Stimulated activated memory B cell treated with anti-CD40 and anti-IgM and Interleukin-4, amounts not matched to agents 10 μg/mL and 1 μg/mL and 100 μg/mL, for 72 hours (primary cell): ENCODE results near the gene IFT20.

ENCODE experiments used
- ATAC-seq: fragments of 150-1000 bp; cut with Tn5 transposase; 2 replicates; pipeline ENCODE4 v1.10.0; 2021
- H3K27ac Mint-ChIP-seq: one replicate; pipeline ENCODE4 v1.8.0; 2022; ENCODE audit warnings: mild to moderate bottlenecking, mixed read lengths
- H3K27me3 Mint-ChIP-seq: one replicate; pipeline ENCODE4 v1.8.0; 2022; ENCODE audit warnings: mixed read lengths
- H3K36me3 Mint-ChIP-seq: one replicate; pipeline ENCODE4 v1.8.0; 2022; ENCODE audit warnings: mixed read lengths
- H3K4me1 Mint-ChIP-seq: one replicate; pipeline ENCODE4 v1.8.0; 2022; ENCODE audit warnings: mixed read lengths
- H3K4me3 Mint-ChIP-seq: one replicate; pipeline ENCODE4 v1.8.0; 2022; ENCODE audit warnings: mild to moderate bottlenecking, moderate library complexity, mixed read lengths
- H3K9me3 Mint-ChIP-seq: one replicate; pipeline ENCODE4 v1.8.0; 2022; ENCODE audit warnings: mixed read lengths

The IFT20 gene

GRCh38 chr17:28335201-28335958 lies at the start of gene IFT20, which contains the start of gene TNFAIP1:
Gene IFT20, minus strand, starts transcription at chr17:28335472. Its CDS starts 3,487 bp downstream, at chr17:28331985.
Gene TNFAIP1, plus strand, starts transcription at chr17:28335761. Its CDS starts 3,761 bp downstream, at chr17:28339522.
- Mint-ChIP-seq H3K36me3 (peaks cover 18% of the 10 kb centered on the region), H3K27ac (peak within 1 kb of the TSS; percentile 82), H3K4me3 (peak within 1 kb of the TSS; percentile 88), H3K27me3 (no peaks in the 10 kb centered on the region), H3K4me1 (peaks cover 56% of the 10 kb centered on the region), H3K9me3 (no peaks in the 10 kb centered on the region)
- ATAC-seq: peak; percentile 99

GRCh38 chr17:28385037-28385400 lies 49.7 kb upstream of the IFT20 start:
- ATAC-seq: peak; percentile 38
- Mint-ChIP-seq H3K27ac (peak overlapping the region; percentile 74), H3K4me3 (peak overlapping the region; percentile 85), H3K4me1 (peaks cover 38% of the 10 kb centered on the region), H3K27me3 (peaks cover 38% of the 10 kb centered on the region), H3K9me3 (no peaks in the 10 kb centered on the region), H3K36me3 (peaks cover 51% of the 10 kb centered on the region)

- Mint-ChIP-seq H3K27me3 (peaks cover 38% of the 10 kb centered on the region), H3K4me3 (peak overlapping the region; percentile 85), H3K4me1 (peaks cover 38% of the 10 kb centered on the region)
Observed at GRCh38 chr17:28384281-28385036, 49.2 kb upstream of the IFT20 start.

GRCh38 chr17:28381141-28381825 lies 46.0 kb upstream of the IFT20 start:
- H3K4me3 Mint-ChIP-seq: peak overlapping the region; percentile 11

More at GRCh38 chr17:28384281-28385036, 49.2 kb upstream of the IFT20 start:
- Mint-ChIP-seq H3K36me3 (peaks cover 49% of the 10 kb centered on the region), H3K27ac (peak overlapping the region; percentile 74), H3K9me3 (no peaks in the 10 kb centered on the region)
- peak; percentile 90 for ATAC-seq

GRCh38 chr17:28379814-28380801 lies 44.8 kb upstream of the IFT20 start:
- ATAC-seq: no peak
- Mint-ChIP-seq H3K4me1 (peaks cover 38% of the 10 kb centered on the region), H3K4me3 (no peak overlapping the region), H3K9me3 (no peaks in the 10 kb centered on the region), H3K27ac (no peak overlapping the region), H3K36me3 (peaks cover 45% of the 10 kb centered on the region), H3K27me3 (peaks cover 38% of the 10 kb centered on the region)

More at GRCh38 chr17:28381141-28381825, 46.0 kb upstream of the IFT20 start:
- Mint-ChIP-seq H3K36me3 (peaks cover 45% of the 10 kb centered on the region), H3K4me1 (peaks cover 43% of the 10 kb centered on the region), H3K27ac (no peak overlapping the region), H3K9me3 (no peaks in the 10 kb centered on the region), H3K27me3 (peaks cover 38% of the 10 kb centered on the region)
- ATAC-seq: no peak

- H3K9me3 Mint-ChIP-seq: no peaks in the 10 kb centered on the region
- peaks cover 5% of the 10 kb centered on the region for H3K36me3 Mint-ChIP-seq
- no peak for ATAC-seq
- H3K27ac Mint-ChIP-seq: peak overlapping the region; percentile 86
- H3K4me3 Mint-ChIP-seq: peak overlapping the region; percentile 81
- peaks cover 27% of the 10 kb centered on the region for H3K4me1 Mint-ChIP-seq
- H3K27me3 Mint-ChIP-seq: no peaks in the 10 kb centered on the region
Observed at GRCh38 chr17:28372945-28373274, 37.6 kb upstream of the IFT20 start.

GRCh38 chr17:28372203-28372944 lies 37.1 kb upstream of the IFT20 start:
- Mint-ChIP-seq H3K4me1 (peaks cover 27% of the 10 kb centered on the region), H3K4me3 (peak overlapping the region; percentile 81), H3K9me3 (no peaks in the 10 kb centered on the region), H3K36me3 (peaks cover 5% of the 10 kb centered on the region), H3K27ac (peak overlapping the region; percentile 86), H3K27me3 (no peaks in the 10 kb centered on the region)
- ATAC-seq: peak; percentile 2

- Mint-ChIP-seq H3K27ac (peak within 1 kb of the TSS; percentile 86), H3K27me3 (no peaks in the 10 kb centered on the region), H3K4me1 (peaks cover 27% of the 10 kb centered on the region), H3K36me3 (peaks cover 7% of the 10 kb centered on the region), H3K9me3 (no peaks in the 10 kb centered on the region), H3K4me3 (peak within 1 kb of the TSS; percentile 89)
- ATAC-seq: peak; percentile 95
Observed at GRCh38 chr17:28371245-28372202, 36.3 kb upstream of the IFT20 start, which contains the start of gene SARM1. Gene SARM1, plus strand, starts transcription at chr17:28371694. Its CDS starts 339 bp downstream, at chr17:28372033.

- H3K27me3 Mint-ChIP-seq: no peaks in the 10 kb centered on the region
- no peak overlapping the region for H3K4me3 Mint-ChIP-seq
- no peaks in the 10 kb centered on the region for H3K9me3 Mint-ChIP-seq
- H3K36me3 Mint-ChIP-seq: peaks cover 12% of the 10 kb centered on the region
- H3K27ac Mint-ChIP-seq: peak overlapping the region; percentile 86
- no peak for ATAC-seq
- peaks cover 27% of the 10 kb centered on the region for H3K4me1 Mint-ChIP-seq
Observed at GRCh38 chr17:28370744-28371103, 35.5 kb upstream of the IFT20 start.

GRCh38 chr17:28370035-28370743 lies 34.9 kb upstream of the IFT20 start, which contains the start of gene VTN:
Gene VTN, minus strand, starts transcription at chr17:28370307. Its CDS starts 104 bp downstream, at chr17:28370203.
- H3K4me3 Mint-ChIP-seq: peak within 1 kb of the TSS; percentile 89
- H3K9me3 Mint-ChIP-seq: no peaks in the 10 kb centered on the region
- no peak for ATAC-seq
- peaks cover 12% of the 10 kb centered on the region for H3K36me3 Mint-ChIP-seq
- H3K27me3 Mint-ChIP-seq: no peaks in the 10 kb centered on the region
- H3K4me1 Mint-ChIP-seq: peaks cover 27% of the 10 kb centered on the region
- peak within 1 kb of the TSS; percentile 86 for H3K27ac Mint-ChIP-seq

- Mint-ChIP-seq H3K36me3 (peaks cover 7% of the 10 kb centered on the region), H3K27me3 (no peaks in the 10 kb centered on the region), H3K4me1 (peaks cover 27% of the 10 kb centered on the region), H3K9me3 (no peaks in the 10 kb centered on the region), H3K4me3 (no peak overlapping the region), H3K27ac (no peak overlapping the region)
- ATAC-seq: no peak
Observed at GRCh38 chr17:28369684-28370034, 34.4 kb upstream of the IFT20 start.

GRCh38 chr17:28368915-28369683 lies 33.8 kb upstream of the IFT20 start:
- Mint-ChIP-seq H3K4me3 (no peak overlapping the region), H3K9me3 (no peaks in the 10 kb centered on the region), H3K4me1 (peaks cover 27% of the 10 kb centered on the region), H3K27me3 (no peaks in the 10 kb centered on the region), H3K36me3 (peaks cover 6% of the 10 kb centered on the region), H3K27ac (no peak overlapping the region)
- ATAC-seq: no peak
